Heart right ventricle (tissue), 16 donors: Measurements from ENCODE around the gene PKNOX2. TPM values are rescaled to one million over a fixed set of nuclear protein-coding genes. Genes with fewer than 3 reads are reported as not detected.

Experiments used
- ATAC-seq, 8 donors: fragments of 200-7000 bp; cut with Tn5 transposase; one replicate each; pipeline ENCODE4 v1.9.1; 2020; ENCODE audit warnings: mild to moderate bottlenecking in 8 of 8, moderate library complexity in 8 of 8, moderate number of reproducible peaks in 1 of 8
- DNase-seq, 2 donors: peaks; one replicate each; pipeline ENCODE4 v3.0.0-alpha.2; 2020
- H3K27ac ChIP-seq, 10 donors: fragments of 200-600 bp; sonication (generic) in 2 of 10; one replicate each; pipeline versions ENCODE4 v1.5.0 to v1.8.0; 2020 to 2022; ENCODE audit warnings: mild to moderate bottlenecking in 3 of 10
- H3K27me3 ChIP-seq, 7 donors: fragments of 200-600 bp; one replicate each; pipeline ENCODE4 v1.8.0; 2021 to 2022; ENCODE audit warnings: mild to moderate bottlenecking in 2 of 7
- H3K36me3 ChIP-seq, 9 donors: fragments of 200-600 bp; sonication (generic) in 1 of 9; one replicate each; pipeline versions ENCODE4 v1.5.0 to v1.8.0; 2020 to 2022; ENCODE audit warnings: mild to moderate bottlenecking in 2 of 9
- H3K4me1 ChIP-seq, 9 donors: fragments of 200-600 bp; sonication (generic) in 1 of 9; one replicate each; pipeline versions ENCODE4 v1.5.0 to v1.8.0; 2020 to 2022; ENCODE audit warnings: mild to moderate bottlenecking in 4 of 9
- H3K4me3 ChIP-seq, 10 donors: fragments of 200-600 bp; sonication (generic) in 2 of 10; one replicate each; pipeline versions ENCODE4 v1.5.0 to v1.8.0; 2020 to 2022; ENCODE audit warnings: mild to moderate bottlenecking in 7 of 10, moderate library complexity in 2 of 10
- H3K9me3 ChIP-seq, 11 donors: fragments of 200-600 bp in 10 of 11; sonication (generic) in 2 of 11; one replicate each; pipeline versions ENCODE4 v1.5.0 to v1.8.0; 2013 to 2022; ENCODE audit warnings: mild to moderate bottlenecking in 2 of 11, control low read depth in 1 of 11, moderate library complexity in 1 of 11
- CTCF ChIP-seq, 9 donors: fragments of 200-600 bp; sonication (generic) in 2 of 9; IDR thresholded peaks; one replicate each; pipeline versions ENCODE4 v1.5.0 to v1.8.0; 2021 to 2022; ENCODE audit warnings: antibody characterized with exemption in 9 of 9, mild to moderate bottlenecking in 5 of 9, moderate library complexity in 1 of 9
- WGBS, 2 donors: extraction: QIAGEN DNeasy Blood & Tissue Kit; methylation state at CpG; one replicate each; pipeline ENCODE4 v1.1.7; 2013; ENCODE audit warnings: inconsistent platforms in 1 of 2; 5-methylcytosine and 5-hydroxymethylcytosine counted together
- intact Hi-C, 10 donors: fragments of 100-400 bp; cut with DNase I; formaldehyde crosslinking; loops; one replicate each; pipeline versions ENCODE4 v1.11.1 to v1.14.2; 2022
- polyA plus RNA-seq, 2 donors: library from polyadenylated mRNA; stranded (reverse); fragments of 200-250 nt; gene quantifications; one replicate each; pipeline ENCODE4 v1.2.3, GENCODE V29; 2013
- total RNA-seq, 10 donors: library from RNA; stranded (reverse); fragmentation: NEBNext Ultra II Directional in 3 of 10; extraction: Animal tissue kit (Norgen Biotek cat#: 25700) in 3 of 10; gene quantifications; one replicate each; pipeline versions ENCODE4 v1.2.1 to v1.2.4, GENCODE V29; 2021 to 2023
- donor health status: Arrhythmogenic right ventricular cardiomyopathy.
- donor health status: ischemic (EF 13 %, LVEDD 7.1; RV severe dilation, severe dysfunction).
- donor health status: healthy with polysubstance abuse.
- donor health status: DM: no; HTN: yes; CAD: no.
- donor health status: DM: no; HTN: no; CAD: no.
- donor health status: ischemic (EF 25% LVEDD 6.9; RV normal size, moderate dysfunction).
- donor health status: ischemic (EF 25% LVEDD 5.7; RV mildly dilated, moderate dysfunction).
- donor health status: healthy.
- donor health status: DM: yes; HTN: yes; CAD: no.
- donor health status: Ischemic cardiomyopathy.
- donor health status: ischemic (EF 35%, LVEDD 5.7; RV mildly dilated, moderate dysfunction).
- donor health status: nonischemic (EF 11% LVEDD 7.7; RV severe dilation, severe dysfunction).
- donor health status: DM: yes; HTN: yes; CAD: no.
- donor health status: PGD.
- donor health status: ischemic (EF 29% LVEDD 5.4; RV normal size, mild dysfunction).
- donor health status: nonischemic (EF 23%, LVEDD 6.1; RV moderate dilation, normal function).

The PKNOX2 gene
- total and polyA plus RNA-seq, 12 donors, result 2.5 to 5.8 (median 4.5) TPM

- peaks cover 0 to 14% (median 5%) of the 10 kb centered on the region in 7 donors for H3K27me3 ChIP-seq
- no peak for TF ChIP-seq CTCF (IDR thresholded peaks at IDR 0.05)
- DNase-seq (no peak), ATAC-seq (no peak)
- 94 to 96% methylated on average over 2 of the region's 2 CpGs for WGBS, 2 donors
- no peak overlapping the region for H3K4me3 ChIP-seq
- intact Hi-C loops, result loop anchor here in 1 of 10 donors (10.0 kb wide), 1 partner anchor 251 kb away; no protein-coding TSS in a partner anchor
- no peaks in the 10 kb centered on the region for H3K4me1 ChIP-seq
- H3K9me3 ChIP-seq, result no peaks in the 10 kb centered on the region
- H3K27ac ChIP-seq, result no peak overlapping the region
- H3K36me3 ChIP-seq, result no peaks in the 10 kb centered on the region
Measured at GRCh38 chr11:125153837-125154236, 10.7 kb upstream of the PKNOX2 start.

GRCh38 chr11:125154378-125155099 is 10.0 kb upstream of the PKNOX2 start:
- no peak for TF ChIP-seq CTCF (IDR thresholded peaks at IDR 0.05)
- WGBS, 2 donors, result 66 to 68% methylated on average over 7 of the region's 7 CpGs
- no peak overlapping the region for H3K4me3 ChIP-seq
- H3K27me3 ChIP-seq, result peaks cover 0 to 14% (median 5%) of the 10 kb centered on the region in 7 donors
- no peaks in the 10 kb centered on the region for H3K9me3 ChIP-seq
- H3K27ac ChIP-seq, result no peak overlapping the region
- no peaks in the 10 kb centered on the region for H3K4me1 ChIP-seq
- no peaks in the 10 kb centered on the region for H3K36me3 ChIP-seq
- intact Hi-C loops, result loop anchor here in 1 of 10 donors (10.0 kb wide), 1 partner anchor 250 kb away; no protein-coding TSS in a partner anchor
- ATAC-seq (no peak), DNase-seq (no peak)

- intact Hi-C loops, result loop anchor here in 1 of 10 donors (10.0 kb wide), 1 partner anchor 250 kb away; no protein-coding TSS in a partner anchor
Measured at GRCh38 chr11:125155100-125155444, 9.5 kb upstream of the PKNOX2 start.

GRCh38 chr11:125155767-125156166 is 8.8 kb upstream of the PKNOX2 start:
- no peak for ATAC-seq
- Histone ChIP-seq H3K4me1 (no peaks in the 10 kb centered on the region), H3K36me3 (no peaks in the 10 kb centered on the region), H3K27me3 (peaks cover 0 to 14% (median 5%) of the 10 kb centered on the region in 7 donors), H3K9me3 (no peaks in the 10 kb centered on the region), H3K27ac (no peak overlapping the region), H3K4me3 (no peak overlapping the region)
- intact Hi-C loops, result loop anchor here in 1 of 10 donors (10.0 kb wide), 1 partner anchor 249 kb away; no protein-coding TSS in a partner anchor
- DNase-seq, result no peak
- TF ChIP-seq CTCF (IDR thresholded peaks at IDR 0.05), result no peak
- 89 to 95% methylated on average over 4 of the region's 4 CpGs for WGBS, 2 donors

More at GRCh38 chr11:125155100-125155444, 9.5 kb upstream of the PKNOX2 start:
- no peak for ATAC-seq
- no peaks in the 10 kb centered on the region for H3K4me1 ChIP-seq
- H3K36me3 ChIP-seq, result no peaks in the 10 kb centered on the region
- TF ChIP-seq CTCF (IDR thresholded peaks at IDR 0.05), result no peak
- H3K4me3 ChIP-seq, result no peak overlapping the region
- 90 to 91% methylated on average over 6 of the region's 6 CpGs for WGBS, 2 donors
- no peaks in the 10 kb centered on the region for H3K9me3 ChIP-seq
- no peak overlapping the region for H3K27ac ChIP-seq
- H3K27me3 ChIP-seq, result peaks cover 0 to 14% (median 5%) of the 10 kb centered on the region in 7 donors
- no peak for DNase-seq
